Posterior cingulate gyrus (tissue), 11 donors: ENCODE results near the gene C20orf204.

Source experiments
- DNase-seq, 10 donors: peaks; one replicate each; pipeline versions ENCODE4 v3.0.0 to v3.0.0-alpha.2; 2020 to 2021; ENCODE audit warnings: mixed read lengths in 3 of 10
- intact Hi-C: fragments of 100-400 bp; cut with DNase I; formaldehyde crosslinking; loops from one replicate; pipeline ENCODE4 v1.15.1; 2023

Gene C20orf204

DNA sequence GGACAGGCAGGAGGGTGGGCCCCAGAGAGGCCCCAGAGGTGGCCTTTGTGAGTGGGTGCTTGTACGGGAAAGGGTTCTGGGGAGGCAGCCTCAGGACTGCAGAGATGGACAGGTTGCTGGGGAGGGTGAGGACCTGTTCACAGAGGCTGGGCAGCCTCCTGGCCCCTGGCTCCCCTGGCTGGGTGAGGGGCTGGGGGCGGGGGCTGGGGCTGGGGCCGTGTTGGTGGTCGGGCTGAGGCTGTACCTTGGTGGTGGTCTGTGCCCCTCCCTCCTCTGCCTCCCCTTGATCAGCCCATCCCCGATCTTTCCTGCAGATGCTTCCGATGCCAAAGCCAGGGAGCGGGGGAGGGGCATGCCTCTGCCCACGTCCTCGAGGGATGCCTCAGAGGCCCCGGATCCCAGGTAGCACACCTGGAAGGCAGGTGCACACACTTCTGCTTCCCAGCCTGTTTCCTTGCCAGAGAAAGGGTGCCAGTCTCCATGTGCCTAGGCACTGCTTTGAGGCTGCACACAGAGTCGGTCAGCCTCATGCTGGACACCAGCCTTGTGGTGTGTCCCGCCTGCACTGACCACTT lies 31.8 kb downstream of the C20orf204 start:
- intact Hi-C loops, result no loop called here
- DNase-seq, result no peak

DNA sequence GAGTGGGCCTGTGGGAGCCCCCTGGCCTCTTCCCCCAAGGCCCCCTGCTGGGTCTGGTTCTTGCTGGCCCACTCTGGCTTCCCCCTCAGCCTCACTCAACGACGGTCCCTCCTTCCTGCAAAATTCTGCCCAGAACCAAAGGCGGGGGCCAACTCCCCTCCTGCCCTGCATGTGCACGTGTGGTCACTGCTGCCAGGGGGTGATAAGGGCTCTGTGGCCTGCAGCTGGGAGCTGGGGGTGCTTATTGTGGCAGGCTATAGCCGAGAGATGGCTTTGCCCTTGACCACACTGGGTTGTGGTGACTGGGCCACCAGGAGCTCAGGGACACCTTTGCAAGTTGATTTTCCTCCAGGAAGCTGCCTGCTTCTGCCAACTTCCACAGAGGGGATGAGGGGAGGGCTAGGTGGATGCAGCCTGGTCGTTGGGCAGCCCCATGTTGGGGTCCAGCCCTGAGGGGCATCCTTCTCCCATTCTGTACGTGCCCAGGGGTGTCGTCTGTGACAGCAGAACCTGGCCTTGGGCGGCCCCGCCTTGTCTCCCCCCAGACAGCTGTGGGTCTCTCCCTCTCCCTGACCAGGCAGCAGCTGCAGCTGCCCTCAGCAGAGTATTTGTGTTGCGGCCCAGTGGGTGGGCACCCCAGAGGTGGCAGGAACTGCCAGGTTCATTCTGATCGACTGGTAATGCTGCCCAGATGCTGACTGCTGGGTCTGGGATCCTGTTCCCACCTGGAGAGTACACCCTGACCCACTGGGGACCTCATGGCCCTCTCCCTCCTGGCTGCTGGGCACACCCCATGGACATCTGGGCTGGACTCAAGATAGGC lies 32.6 kb downstream of the C20orf204 start:
- DNase-seq, result no peak
- intact Hi-C loops, result no loop called here

DNA sequence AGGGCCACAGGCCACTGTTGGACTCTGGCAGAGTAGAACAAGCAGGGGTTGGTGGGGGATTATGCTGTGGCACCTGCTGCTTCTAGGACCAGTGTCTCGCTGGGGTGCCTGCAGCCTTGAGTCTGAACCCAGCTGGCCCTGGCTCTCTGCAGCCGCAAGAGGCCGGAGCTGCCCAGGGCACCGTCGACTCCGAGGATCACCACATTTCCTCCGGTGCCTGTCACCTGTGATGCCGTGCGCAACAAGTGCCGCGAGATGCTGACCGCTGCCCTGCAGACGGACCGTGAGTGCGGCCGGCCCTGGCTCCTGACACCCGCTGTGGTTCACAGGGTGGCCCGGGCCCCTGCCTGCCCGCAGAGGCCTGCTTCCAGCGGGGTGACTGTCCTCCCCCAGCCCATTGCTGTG lies 33.2 kb downstream of the C20orf204 start:
- intact Hi-C loops, result no loop called here
- DNase-seq, result no peak

DNA sequence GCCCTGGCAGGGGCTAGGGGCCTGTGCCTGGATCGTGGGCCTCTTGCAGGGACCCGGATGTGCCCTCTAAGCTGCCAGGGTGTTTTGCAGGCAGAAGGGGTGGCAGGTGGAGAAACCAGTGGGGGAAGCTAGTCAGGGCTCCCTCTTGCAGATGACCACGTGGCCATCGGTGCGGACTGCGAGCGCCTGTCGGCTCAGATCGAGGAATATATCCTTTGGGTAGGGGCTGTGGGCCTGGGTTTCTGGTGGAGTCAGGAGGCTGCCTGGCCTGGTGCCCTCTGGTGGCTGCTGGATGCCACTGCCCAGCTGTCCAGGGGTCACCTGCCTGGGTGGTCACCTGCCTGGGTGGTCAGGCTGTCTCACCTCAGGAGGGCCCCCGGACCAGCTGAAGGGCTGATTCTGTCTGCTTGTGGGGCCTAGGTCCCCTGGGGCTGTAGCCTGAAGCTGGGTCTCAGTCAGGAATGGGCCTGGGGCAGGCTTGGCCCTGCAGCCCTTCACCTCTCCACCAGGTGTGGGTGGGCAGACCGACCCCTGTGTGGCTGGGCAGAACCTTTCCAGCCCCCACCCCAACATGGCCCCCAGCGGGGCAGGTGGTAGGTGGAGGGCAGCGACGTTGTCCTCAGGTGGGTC lies 33.7 kb downstream of the C20orf204 start:
- intact Hi-C loops, result no loop called here
- no peak for DNase-seq

DNA sequence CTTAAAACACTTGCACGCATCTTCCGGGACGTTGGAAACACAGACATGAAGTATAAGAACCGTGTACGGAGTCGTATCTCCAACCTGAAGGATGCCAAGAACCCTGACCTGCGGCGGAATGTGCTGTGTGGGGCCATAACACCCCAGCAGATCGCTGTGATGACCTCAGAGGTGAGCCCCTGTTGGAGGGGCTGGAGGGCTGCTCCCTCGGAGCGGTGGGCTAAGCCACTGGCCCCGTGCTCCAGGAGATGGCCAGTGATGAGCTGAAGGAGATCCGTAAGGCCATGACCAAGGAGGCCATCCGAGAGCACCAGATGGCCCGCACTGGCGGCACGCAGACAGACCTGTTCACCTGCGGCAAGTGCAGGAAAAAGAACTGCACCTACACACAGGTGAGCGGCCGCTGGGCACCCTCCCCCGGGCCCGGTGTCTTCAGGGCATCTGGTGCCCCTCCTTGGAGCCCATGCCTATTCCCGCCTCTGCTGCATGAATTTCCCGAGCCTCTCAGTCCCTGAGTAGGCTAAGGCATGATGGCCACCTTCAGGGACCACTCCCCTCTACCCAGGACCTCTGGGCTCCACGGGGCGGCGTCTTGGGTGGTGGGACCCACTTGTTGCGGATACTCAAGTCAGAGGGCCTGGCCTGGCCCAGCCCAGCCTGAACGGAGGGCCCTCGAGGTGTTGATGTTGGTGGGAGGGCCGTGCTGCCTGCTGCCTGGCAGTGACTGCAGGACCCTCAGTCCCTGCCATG lies 34.4 kb downstream of the C20orf204 start:
- intact Hi-C loops, result no loop called here
- no peak for DNase-seq

DNA sequence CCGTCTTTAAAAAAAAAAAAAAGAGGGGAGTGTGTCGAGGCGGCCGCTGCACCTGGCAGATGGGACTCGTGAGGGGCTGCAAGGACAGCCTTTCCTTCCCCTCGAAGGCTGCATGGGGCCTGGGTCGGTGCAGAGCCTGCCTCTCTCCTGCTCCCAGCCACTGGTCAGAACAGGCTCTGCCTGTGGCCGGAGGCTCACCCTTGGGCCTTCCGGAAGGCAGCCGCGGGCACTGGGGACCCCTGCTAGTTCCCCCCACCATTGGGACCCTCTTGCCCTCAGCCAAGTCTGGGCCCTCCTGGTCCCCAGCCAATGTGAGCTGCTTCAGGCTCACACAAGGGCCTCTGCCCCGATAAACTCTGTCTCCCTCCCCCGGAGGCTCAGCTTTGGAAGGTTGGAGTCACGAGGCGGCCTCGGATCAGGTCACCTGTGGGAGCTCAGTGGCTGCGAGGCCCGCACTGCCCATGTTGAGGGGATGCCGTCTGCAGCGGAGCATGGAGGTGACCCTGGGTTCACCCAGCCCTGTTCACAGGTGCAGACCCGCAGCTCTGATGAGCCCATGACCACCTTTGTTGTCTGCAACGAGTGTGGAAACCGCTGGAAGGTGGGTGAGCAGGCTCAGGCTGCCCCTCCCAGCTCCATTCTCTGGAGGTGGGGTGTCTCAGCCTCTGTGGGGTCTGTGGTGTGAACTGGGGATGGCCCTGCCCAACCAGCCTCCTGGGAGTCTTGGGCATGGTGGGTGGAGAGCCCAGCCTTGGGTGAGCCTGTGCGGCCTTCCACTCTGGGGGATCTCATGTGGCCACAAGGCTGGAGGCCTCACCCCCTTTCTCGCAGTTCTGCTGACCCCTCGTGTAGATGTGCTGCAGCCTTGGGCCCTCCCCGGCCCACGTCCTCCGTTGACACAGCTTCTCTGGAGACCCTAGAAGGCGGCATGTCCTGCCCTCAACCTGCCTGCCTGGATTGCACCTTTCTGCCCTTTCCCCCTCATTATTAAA lies 35.7 kb downstream of the C20orf204 start:
- intact Hi-C loops, result no loop called here
- DNase-seq, result no peak

DNA sequence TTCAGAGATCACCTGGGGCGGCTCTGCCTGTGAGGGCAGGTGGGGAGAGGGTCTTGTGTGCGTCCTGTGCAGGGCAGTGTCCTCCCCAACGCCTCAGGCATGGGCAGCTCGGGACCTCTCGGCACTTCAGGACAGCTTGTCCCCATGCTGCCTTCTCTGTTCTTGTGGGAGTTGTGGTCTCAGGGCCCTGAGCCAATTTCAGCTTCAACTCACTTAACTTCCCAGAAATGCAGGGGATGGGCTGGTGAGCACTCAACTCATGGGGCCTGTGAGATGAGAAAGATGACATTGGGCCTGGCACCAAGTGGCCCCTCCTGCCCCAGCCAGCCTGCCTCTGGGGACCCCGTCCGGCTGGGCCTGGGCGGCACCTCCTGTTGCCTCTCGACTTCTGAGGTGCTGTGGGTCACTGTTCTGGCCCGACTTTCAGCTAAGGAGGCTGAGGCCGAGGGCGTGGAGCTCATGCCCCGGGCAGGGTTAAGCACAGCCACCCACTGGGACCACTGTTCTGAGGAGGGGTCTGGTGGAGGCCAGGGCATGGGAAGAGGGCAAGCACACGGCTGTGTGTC lies 36.6 kb downstream of the C20orf204 start:
- DNase-seq, result no peak
- intact Hi-C loops, result no loop called here

DNA sequence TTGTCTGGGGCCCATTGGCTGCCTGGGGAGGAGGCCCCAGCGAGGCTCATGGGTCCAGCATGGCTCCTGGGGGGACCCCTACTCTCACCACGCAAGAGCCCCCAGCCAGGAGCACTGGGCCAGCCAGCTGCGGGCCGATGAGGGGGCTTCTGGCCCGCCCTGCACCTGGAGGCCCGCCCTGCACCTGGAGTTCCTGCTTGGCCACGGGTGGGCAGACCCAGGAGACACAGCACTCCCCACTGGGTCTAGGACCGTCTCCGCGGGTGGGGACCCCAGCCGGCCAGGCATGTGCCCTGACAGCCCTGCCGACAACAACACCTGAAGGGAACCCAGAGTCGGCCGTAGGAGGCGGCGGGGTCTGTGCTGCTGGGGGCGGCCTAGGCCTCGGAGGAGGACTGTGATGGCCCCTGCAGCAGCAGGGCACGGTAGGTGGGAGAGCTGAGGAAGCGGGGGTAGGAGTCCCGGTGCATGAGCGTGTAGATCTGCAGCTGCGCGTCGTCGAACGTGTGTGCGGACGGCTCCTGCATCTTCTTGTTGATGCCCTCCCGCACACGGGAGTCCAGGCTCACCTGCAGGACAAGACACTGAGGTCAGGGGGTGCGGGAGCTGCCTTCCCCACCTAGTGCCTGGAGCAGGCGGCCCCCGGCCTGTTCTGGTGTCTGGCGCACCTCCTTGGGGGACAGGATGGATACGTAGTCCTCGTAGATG lies 37.6 kb downstream of the C20orf204 start:
- intact Hi-C loops, result no loop called here
- DNase-seq, result no peak

DNA sequence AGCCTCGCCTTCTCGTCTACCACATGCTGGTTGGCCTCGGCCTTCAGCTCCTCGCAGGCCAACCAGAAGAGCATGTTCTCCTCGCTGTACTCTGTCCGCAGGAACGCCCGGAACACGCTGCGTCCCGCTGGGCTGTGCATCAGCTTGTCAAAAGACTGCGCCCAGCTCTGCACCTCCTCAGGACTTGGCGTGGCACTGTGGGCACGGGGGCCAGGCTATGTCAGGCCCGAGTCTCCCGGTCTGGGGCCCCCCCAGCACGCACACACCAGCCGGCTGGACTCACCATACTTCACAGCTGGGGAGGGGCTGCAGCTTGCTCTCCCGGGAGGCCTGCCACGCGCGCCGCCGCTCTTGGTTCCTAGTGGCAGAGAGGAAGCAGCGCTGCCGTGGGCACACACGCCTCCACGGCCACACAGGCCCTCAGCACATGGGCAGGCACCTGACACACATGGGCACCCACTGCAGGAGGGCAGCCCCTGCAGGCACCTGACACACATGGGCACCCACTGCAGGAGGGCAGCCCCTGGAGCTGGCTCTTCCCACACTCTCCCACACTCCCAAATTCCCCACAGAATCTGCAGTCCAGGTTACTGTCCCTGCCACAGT lies 38.3 kb downstream of the C20orf204 start:
- no peak for DNase-seq
- intact Hi-C loops, result no loop called here

DNA sequence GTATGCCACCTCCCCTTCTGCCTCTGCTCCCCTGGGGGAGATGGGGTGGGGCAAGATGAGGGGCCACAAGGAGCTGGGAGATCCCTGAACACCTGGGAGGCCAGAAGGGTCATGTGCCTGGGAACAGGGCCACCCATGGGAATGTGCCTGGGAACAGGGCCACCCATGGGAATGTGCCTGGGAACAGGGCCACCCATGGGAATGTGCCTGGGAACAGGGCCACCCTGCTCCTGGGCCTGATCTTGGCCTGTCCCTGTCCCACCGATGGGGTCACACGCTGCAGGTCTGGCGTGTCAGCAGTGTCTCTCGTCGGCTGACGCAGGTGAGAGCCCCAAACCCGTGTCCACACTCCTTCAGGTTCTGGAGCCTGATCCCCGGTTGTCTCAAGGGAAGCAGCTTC lies 39.0 kb downstream of the C20orf204 start:
- DNase-seq, result no peak
- intact Hi-C loops, result no loop called here

DNA sequence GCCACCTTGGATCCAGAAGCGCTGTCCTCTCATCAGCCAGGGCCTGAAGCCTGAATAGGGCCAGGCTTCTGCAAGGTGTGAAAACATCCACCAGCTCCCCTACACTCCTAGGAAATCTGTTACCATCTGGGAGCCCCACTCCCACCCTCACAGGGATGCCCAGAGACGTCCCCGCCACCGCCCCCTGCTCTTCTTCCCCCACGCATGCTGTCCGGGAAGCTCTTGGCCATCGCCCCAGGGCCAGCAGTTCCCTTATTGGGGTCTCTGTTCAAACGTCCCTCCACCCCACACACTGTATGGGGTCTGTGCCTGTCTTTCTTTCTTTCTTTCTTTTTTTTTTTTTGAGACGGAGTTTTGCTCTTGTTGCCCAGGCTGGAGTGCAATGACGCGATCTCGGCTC lies 39.6 kb downstream of the C20orf204 start:
- DNase-seq, result no peak
- intact Hi-C loops, result no loop called here

DNA sequence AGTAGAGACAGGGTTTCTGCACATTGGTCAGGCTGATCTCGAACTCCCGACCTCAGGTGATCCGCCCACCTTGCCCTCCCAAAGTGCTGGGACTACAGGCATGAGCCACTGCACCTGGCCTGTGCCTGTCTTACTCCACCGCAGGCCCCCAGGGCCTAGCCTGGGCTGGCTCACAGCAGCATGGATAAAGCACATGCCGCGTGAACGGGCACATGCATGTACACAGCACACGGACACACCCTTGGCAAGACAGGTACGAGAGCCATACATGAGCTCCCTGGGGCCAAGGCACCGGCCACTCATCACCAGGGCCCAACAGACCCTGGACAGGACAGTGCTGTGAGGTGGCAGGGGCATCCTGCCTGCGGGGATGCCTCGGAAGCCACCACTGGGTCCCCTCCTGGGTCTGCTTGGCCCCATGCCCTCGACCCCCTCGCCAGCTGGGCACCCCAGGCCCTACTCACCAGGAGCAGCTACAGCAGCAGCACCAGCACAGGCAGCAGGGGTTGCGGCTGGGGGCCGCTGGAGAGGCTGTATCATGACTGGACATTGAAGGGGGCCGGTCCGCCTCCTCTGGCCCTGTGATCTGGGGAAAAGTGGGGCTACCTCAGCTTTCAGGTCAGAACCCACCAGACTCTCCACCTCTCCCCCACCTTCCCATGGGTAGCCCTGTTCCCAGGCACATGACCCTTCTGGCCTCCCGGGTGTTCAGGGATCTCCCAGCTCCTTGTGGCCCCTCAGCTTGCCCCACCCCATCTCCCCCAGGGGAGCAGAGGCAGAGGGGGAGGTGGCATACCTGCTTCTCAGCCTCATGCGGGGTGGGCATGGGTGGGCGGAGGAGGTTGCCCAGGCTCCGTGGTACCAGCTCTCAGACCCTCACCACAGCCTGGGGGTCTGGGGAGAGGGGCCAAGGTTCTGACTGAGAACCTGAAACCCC lies 40.3 kb downstream of the C20orf204 start:
- intact Hi-C loops, result no loop called here
- DNase-seq, result no peak

DNA sequence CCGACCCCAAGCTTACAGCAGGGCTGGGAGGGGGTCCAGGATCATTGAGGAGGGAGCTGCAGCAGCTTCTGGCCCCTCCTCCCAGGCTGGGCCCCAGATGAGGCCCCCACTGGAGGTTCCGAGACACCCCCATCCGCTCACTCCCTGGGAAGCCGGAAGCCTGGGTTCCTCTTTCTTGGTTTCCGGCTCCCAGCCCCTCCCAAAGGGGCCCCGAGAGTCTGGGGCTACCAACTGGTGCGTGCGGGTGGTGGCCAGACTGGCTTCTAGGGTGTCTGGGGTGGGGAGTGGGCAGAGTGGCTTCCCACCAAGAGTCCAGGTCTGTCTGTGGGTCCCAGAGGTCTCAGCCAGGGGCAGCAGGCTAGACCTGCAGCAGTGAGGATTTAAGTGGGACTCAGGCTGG lies 41.1 kb downstream of the C20orf204 start:
- intact Hi-C loops, result no loop called here

DNA sequence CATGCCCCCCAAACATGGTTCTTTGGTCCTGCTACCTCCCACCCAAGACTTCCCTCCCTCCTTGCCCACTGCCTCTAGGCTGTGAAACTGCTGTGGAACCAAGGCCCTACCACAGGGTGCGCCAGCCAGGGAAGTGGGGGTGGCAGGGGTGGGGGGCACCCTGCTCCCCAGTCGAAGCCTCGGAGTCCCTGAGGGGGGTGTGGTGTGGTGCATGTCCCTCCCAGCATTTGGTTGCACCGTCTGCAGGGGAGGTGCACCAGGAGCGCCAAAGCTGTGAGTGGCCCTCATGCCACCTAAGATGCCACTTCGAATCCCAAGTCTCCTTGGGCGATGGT lies 41.5 kb downstream of the C20orf204 start:
- intact Hi-C loops, result no loop called here

More for the DNA sequence above, 41.1 kb downstream of the C20orf204 start:
- peak in 1 of 10 donors; percentile 91 for DNase-seq

DNA sequence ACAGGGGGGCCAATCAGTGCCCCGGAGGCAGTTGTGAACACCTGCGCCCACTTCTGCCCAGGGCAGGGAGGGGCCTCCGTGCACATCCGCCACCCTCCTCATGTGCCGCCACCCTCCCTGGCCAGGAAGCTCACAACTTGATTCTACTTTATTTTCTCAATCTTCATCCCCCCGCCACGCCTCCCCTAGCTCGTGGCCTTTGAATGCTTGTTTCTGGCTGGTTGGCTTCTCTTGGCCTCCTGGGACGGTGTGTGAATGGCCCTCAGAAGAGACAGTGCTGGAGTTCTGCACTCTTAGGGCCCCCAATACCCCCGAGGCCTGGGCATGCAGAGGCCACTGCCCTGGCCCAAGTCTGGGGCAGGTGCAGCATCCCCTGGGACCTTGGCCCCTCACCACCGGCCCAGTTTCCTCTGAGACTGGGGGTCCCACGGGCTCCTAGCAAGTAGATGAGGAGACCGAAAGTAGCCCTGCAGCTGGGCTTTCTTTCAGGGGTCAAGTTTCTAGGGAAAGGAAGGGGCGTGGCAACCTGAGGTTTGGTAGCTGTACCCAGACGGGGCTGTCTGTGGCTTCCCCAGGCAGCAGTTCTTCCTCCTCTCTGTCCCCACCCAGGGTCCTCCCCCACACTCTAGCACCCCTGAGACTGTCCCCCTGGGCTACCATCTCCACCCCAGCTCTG lies 42.0 kb downstream of the C20orf204 start:
- intact Hi-C loops, result no loop called here
- DNase-seq, result no peak

More for the DNA sequence above, 41.5 kb downstream of the C20orf204 start:
- no peak for DNase-seq

DNA sequence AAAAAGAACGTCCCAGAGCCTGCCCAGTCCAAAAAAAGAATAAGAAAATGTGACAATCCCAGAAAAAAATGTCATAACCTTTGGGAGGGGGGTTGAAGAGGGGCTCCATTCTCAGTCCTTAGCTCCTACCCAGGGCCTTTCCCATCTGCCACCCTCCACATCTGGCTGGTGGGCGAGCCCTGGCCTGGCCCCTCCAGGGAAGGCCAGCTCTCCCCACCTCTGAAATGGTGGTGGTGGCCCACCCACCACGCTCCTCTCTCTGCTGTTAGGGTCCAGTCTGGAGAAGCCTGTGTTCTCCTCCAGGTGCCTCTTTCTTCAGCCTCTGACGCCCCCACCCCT lies 42.9 kb downstream of the C20orf204 start:
- intact Hi-C loops, result no loop called here
- no peak for DNase-seq
